Measurements from ENCODE around the gene MED8.

The MED8 gene

GRCh38 chr1:43357251-43357650 lies 32.3 kb downstream of the MED8 start:
- no peak for DNase-seq

DNA sequence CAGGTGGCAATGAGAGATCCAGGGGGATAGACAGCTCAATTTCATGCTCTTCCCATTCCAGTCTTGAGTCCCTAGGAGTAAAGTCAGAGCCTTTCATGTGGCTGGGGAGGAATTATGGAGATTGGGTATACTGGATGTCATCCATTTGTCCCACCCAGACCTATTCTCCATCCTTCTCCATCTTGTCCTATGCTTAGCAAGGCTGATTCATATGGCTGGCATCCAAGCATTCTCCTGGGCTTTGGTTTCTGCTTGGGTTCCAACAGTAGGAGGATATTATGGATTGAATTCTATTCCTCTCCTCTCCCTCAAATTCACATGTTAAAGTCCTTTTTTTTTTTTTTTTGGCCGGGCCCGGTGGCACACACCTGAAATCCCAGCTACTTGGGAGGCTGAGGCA lies 34.7 kb downstream of the MED8 start:
- no peak for DNase-seq

- no peak for DNase-seq
These were observed 35.1 kb downstream of the MED8 start for GRCh38 chr1:43354471-43354870.

GRCh38 chr1:43352881-43353280 lies 36.7 kb downstream of the MED8 start:
- no peak for DNase-seq

DNA sequence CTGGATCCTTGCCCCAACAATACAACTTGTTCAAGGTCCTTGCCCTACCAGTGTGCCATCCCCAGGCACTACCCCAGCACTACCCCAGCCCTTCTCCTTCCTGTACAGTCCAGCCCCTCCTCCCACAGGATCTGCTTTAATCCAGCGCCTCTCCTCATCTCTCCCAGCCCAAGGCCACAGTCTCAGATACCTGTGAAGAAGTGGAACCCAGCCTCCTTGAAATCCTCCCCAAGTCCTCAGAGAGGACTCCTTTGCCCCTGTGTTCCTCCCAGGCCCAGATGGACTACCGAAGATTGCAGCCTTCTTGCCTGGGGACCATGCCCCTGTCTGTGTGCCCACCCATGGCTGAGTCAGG lies 37.3 kb downstream of the MED8 start:
- no peak for DNase-seq

- DNase-seq = no peak
These were observed 37.9 kb downstream of the MED8 start for GRCh38 chr1:43351421-43352350.

GRCh38 chr1:43350976-43351375 lies 38.6 kb downstream of the MED8 start:
- DNase-seq = no peak

- no peak for DNase-seq
These were observed 39.9 kb downstream of the MED8 start for GRCh38 chr1:43349594-43350306.

- peak; percentile 55 for DNase-seq
These were observed 40.6 kb downstream of the MED8 start for GRCh38 chr1:43348809-43349593.

DNA sequence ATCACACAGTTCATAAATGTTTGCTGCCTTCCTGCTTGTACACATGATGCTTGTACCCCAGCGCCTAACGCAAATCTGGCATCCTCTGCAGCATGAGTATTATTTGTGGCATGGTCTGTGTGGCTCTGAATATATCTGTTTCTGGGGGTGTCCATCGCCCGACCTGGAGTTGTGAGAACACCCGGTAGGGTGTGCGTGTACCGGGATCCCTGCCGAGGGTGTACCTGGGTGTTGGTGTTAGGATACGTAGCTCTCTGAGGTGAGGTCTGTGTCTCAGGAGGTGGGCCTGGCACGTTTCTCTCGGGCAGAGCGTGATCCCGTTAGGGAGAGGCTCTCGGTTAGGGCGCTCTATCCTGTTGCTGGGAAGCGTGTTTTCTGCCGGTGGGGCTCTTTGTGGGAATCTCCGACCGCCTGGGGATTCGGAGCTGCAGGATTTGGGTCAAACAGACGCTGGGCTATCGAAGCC lies 41.2 kb downstream of the MED8 start:
- DNase-seq = no peak

DNA sequence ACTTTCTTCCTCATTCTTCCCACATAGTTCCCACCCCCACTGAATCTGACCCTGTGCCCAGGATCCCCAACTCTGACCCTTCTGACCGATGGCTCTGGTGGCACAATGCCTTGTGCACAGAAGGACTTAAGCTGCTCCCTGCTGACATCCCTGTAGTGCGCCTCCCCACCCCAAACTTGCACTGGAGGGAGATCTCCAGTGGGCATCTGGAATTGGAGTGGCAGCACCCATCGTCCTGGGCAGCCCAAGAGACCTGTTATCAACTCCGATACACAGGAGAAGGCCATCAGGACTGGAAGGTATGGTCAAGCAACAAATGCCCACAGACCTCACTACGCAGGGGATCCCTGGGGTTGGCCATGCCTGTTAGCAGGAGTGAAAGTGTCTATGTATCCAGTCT lies 43.0 kb downstream of the MED8 start:
- no peak for DNase-seq

DNA sequence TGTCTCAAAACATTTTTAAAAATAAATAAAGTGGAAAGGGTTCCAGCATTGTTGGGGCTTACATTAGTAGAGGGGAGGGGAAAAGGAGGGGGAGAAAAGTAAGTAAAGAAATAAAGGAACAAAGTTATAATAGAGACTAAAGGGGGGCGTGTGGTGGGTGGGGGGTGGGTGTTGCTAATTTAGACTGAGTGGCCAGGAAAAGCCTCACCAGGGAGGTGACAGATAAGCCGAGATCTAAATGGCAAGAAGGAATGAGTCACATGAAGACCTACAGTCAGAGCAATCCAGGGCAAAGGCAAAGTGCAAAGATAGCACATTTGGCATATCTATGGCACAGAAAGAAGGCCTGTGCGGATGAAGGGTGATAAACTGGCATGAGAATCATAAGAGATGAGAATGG lies 44.5 kb downstream of the MED8 start:
- no peak for DNase-seq

- DNase-seq = no peak
These were observed 45.2 kb downstream of the MED8 start for GRCh38 chr1:43344267-43344850.

DNA sequence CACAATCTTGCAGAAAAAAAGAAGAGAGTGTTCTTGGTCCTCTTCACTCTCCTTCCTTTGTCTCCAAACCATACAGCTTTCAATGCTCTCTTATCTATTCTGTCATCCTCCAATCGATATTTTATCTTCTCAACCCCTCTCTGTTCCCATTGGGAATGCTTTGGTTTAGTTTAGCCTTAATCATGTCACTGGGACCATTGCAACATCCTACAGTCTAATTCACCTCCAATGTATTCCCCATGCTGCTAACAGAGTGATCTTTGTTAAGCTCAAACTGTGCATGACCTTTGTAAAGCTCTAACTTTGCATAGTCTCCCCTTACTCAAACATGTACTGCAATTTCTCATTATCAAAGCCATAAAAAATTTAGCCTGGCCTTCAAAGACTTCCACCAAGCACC lies 49.0 kb downstream of the MED8 start:
- DNase-seq = no peak

DNA sequence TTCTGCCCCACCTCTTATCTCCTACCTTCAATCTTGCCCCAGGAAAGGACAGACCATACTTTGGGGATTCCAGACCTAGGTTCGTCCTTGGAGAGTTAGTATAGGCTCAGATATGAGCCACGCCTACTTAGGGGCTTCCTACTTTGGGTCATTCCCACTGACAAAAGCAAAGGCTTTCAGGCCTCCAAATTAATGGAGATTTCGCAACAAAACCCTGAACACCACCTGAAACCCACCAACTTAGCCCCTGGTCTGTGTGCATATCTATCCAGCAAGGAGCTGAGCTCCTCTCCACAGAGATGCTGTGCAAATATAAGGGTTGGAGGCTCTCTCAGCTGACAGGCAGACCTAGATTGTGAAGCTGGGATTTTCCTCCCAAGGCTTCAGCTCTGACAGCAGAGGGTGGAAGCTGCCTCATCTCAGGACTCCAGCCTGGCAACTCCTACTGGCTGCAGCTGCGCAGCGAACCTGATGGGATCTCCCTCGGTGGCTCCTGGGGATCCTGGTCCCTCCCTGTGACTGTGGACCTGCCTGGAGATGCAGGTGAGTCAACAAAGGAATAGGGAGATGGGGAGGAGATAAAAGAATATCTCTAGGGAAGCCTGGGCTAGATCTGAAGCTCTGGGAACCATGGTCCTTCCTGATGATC lies 49.9 kb downstream of the MED8 start:
- DNase-seq = no peak

DNA sequence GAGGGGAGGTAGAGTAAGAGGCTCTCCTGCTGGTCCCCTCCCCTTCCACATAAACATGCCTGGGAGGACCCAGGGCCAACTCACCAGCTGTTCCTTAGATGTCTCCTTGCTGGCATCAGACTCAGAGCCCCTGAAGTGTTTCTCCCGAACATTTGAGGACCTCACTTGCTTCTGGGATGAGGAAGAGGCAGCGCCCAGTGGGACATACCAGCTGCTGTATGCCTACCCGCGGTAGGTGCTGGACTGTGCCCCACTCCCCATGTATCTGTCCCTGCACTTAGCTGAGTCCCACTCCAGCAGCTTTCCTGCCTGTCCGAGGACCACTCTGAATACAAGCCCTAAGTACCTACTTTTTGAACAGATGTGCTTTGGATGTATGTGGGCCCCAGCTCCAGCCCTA lies 51.6 kb downstream of the MED8 start:
- no peak for DNase-seq

GRCh38 chr1:43337588-43337987 lies 52.0 kb downstream of the MED8 start, which contains the start of gene MPL:
MPL (plus strand) TSS chr1:43337818; CDS start chr1:43337849, 31 bp downstream.
- DNase-seq = no peak

DNA sequence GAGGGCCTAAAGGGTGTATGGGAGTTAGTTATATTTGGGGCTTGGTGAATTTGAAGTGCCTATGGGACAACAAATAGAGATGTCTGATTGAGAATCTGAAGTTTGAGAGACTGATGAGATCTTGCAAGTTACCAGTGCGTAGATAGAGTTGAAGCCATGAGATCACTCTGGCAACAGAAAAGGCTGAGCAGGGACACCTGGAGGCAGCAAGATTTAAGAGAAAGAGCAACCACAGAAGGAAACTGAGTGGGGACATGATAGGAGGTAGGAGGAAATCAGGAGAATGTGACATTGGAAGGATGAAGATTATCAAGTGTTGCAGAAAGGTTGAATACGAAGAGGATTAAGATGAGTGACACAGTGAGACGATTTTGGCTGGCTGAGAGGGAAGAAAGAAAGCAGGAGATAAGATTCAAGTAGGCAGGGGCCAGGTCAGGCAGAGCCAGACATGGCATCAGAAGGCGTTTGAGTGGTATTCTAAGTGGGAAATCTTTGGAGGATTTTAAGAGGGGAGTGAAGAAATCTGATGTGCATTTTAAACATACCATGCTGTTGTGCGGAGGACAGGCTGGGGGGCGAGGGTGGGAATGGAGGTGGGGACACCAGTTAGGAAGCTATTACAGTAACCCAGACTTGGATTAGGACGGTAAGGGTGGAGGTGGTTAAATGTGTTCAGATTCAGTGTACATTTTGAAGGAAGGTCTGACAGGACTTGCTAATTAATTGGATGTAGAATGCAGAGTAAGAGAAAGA lies 55.0 kb downstream of the MED8 start:
- DNase-seq = no peak
